ENCODE measurements around the gene METTL14. TPM values are rescaled to one million over a fixed set of nuclear protein-coding genes. Genes with fewer than 3 reads are reported as not detected.

The METTL14 gene
- polyA plus RNA-seq, 1 donor (not counting 4 experiments of a cell fraction or from before 2014, with no cell fraction given): 25.8 TPM

DNA sequence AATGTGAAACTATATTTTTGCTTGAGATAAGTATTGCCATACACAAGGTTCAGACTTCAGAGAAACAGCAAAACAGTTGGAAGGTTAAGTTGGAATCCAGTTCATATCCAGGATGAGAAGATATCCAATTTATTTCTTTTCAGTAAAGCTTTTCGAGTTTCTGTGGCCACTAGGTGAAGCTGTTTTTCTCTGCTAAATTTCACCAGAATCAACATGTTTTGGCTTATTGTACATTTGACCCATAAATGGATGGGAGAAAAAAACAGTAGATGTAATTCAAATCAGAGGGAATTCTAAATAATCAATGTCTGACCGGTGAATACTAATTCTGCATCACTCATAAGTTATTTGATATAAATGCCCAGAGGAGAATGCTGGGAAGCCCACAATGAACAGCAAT is 9.1 kb upstream of the METTL14 start:
- H3K9me1 ChIP-seq (ENCODE audit: control insufficient read depth, extremely low read depth, insufficient read depth, low read length): no peaks in the 10 kb centered on the region
- no peaks in the 10 kb centered on the region for H3K4me1 ChIP-seq (ENCODE audit: control insufficient read depth, extremely low read depth, insufficient read depth, low read length)
- H3K4me3 ChIP-seq (ENCODE audit: control insufficient read depth in 2 of 3, extremely low read depth in 1 of 3, insufficient read depth in 2 of 3, low read depth in 1 of 3, low read length in 3 of 3): no peak overlapping the region
- H3K27me3 ChIP-seq (ENCODE audit: control insufficient read depth, extremely low read depth, insufficient read depth, low read length): no peaks in the 10 kb centered on the region
- no peaks in the 10 kb centered on the region for H3K9me3 ChIP-seq (ENCODE audit: control insufficient read depth, low read depth, low read length)
- dilution Hi-C loops (cut with MboI; ENCODE audit: extremely low pct_ligation_motif_present, low sequenced_read_pairs): no loop called here
- DNase-seq (ENCODE audit: low read depth, low spot score): no peak
- H3K79me2 ChIP-seq (ENCODE audit: control insufficient read depth, insufficient read depth, low read length): no peaks in the 10 kb centered on the region
- H3K27ac ChIP-seq (ENCODE audit: control insufficient read depth, insufficient read depth, low read length): no peak overlapping the region
- H3K36me3 ChIP-seq (ENCODE audit: control insufficient read depth in 2 of 2, extremely low read depth in 1 of 2, insufficient read depth in 2 of 2, low read length in 2 of 2): no peaks in the 10 kb centered on the region
- peaks cover 2% of the 10 kb centered on the region for H4K20me1 ChIP-seq (ENCODE audit: control insufficient read depth, extremely low read depth, insufficient read depth, low read length)
- no peak overlapping the region for H2AFZ ChIP-seq (ENCODE audit: control insufficient read depth, low read length)
- H3K4me2 ChIP-seq (ENCODE audit: control insufficient read depth, extremely low read depth, insufficient read depth, low read depth, low read length): no peak overlapping the region
- no peak overlapping the region for H3K9ac ChIP-seq (ENCODE audit: control insufficient read depth, extremely low read depth, insufficient read depth, low read length)
- no peak for TF ChIP-seq EZH2 (IDR thresholded peaks at IDR 0.05; ENCODE audit: low read length)
- TF ChIP-seq, protein P1, sequence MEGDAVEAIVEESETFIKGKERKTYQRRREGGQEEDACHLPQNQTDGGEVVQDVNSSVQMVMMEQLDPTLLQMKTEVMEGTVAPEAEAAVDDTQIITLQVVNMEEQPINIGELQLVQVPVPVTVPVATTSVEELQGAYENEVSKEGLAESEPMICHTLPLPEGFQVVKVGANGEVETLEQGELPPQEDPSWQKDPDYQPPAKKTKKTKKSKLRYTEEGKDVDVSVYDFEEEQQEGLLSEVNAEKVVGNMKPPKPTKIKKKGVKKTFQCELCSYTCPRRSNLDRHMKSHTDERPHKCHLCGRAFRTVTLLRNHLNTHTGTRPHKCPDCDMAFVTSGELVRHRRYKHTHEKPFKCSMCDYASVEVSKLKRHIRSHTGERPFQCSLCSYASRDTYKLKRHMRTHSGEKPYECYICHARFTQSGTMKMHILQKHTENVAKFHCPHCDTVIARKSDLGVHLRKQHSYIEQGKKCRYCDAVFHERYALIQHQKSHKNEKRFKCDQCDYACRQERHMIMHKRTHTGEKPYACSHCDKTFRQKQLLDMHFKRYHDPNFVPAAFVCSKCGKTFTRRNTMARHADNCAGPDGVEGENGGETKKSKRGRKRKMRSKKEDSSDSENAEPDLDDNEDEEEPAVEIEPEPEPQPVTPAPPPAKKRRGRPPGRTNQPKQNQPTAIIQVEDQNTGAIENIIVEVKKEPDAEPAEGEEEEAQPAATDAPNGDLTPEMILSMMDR (optimal IDR thresholded peaks at IDR 0.05 in 1 of 3, IDR thresholded peaks at IDR 0.05 in 1 of 3, conservative IDR thresholded peaks at IDR 0.05 in 1 of 3; ENCODE audit: extremely low read depth in 1 of 3, insufficient read depth in 2 of 3, low read length in 3 of 3): no peak
- FAIRE-seq: no peak

DNA sequence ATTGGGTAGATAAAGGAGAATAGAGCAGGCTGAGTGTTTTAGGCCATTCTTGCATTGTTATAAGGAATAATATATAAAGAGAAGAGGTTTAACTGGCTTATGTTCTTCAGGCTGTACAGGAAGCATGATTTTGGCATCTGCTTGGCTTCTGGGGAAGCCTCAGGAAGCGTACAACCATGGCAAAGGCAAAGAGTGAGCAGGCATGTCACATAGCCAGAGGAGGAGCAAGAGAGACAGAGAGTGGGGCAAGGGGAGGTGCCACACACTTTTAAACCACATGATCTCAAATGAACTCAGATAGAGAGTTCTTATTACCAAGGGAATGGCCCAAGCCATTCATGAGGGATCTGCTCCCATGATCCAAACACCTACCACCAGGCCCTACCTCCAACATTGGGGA is 4.4 kb upstream of the METTL14 start:
- H3K36me3 ChIP-seq (ENCODE audit: control insufficient read depth in 2 of 2, extremely low read depth in 1 of 2, insufficient read depth in 2 of 2, low read length in 2 of 2): no peaks in the 10 kb centered on the region
- H3K4me3 ChIP-seq (ENCODE audit: control insufficient read depth in 2 of 3, extremely low read depth in 1 of 3, insufficient read depth in 2 of 3, low read depth in 1 of 3, low read length in 3 of 3): no peak overlapping the region
- no peaks in the 10 kb centered on the region for H3K4me1 ChIP-seq (ENCODE audit: control insufficient read depth, extremely low read depth, insufficient read depth, low read length)
- no peaks in the 10 kb centered on the region for H4K20me1 ChIP-seq (ENCODE audit: control insufficient read depth, extremely low read depth, insufficient read depth, low read length)
- DNase-seq (ENCODE audit: low read depth, low spot score) (no peak), FAIRE-seq (no peak)
- no peaks in the 10 kb centered on the region for H3K9me3 ChIP-seq (ENCODE audit: control insufficient read depth, low read depth, low read length)
- no peaks in the 10 kb centered on the region for H3K9me1 ChIP-seq (ENCODE audit: control insufficient read depth, extremely low read depth, insufficient read depth, low read length)
- dilution Hi-C loops (cut with MboI; ENCODE audit: extremely low pct_ligation_motif_present, low sequenced_read_pairs): no loop called here
- peaks cover 4% of the 10 kb centered on the region for H3K79me2 ChIP-seq (ENCODE audit: control insufficient read depth, insufficient read depth, low read length)
- no peak for TF ChIP-seq EZH2 (IDR thresholded peaks at IDR 0.05; ENCODE audit: low read length)
- TF ChIP-seq, protein P1 (optimal IDR thresholded peaks at IDR 0.05 in 1 of 3, IDR thresholded peaks at IDR 0.05 in 1 of 3, conservative IDR thresholded peaks at IDR 0.05 in 1 of 3; ENCODE audit: extremely low read depth in 1 of 3, insufficient read depth in 2 of 3, low read length in 3 of 3): no peak
- no peak overlapping the region for H3K9ac ChIP-seq (ENCODE audit: control insufficient read depth, extremely low read depth, insufficient read depth, low read length)
- H3K27me3 ChIP-seq (ENCODE audit: control insufficient read depth, extremely low read depth, insufficient read depth, low read length): no peaks in the 10 kb centered on the region
- no peak overlapping the region for H2AFZ ChIP-seq (ENCODE audit: control insufficient read depth, low read length)
- H3K27ac ChIP-seq (ENCODE audit: control insufficient read depth, insufficient read depth, low read length): no peak overlapping the region
- H3K4me2 ChIP-seq (ENCODE audit: control insufficient read depth, extremely low read depth, insufficient read depth, low read depth, low read length): no peak overlapping the region
